Skeletal muscle satellite cell (primary cell): ENCODE measurements around the gene MYO18B.

Source experiments
- H3K27me3 ChIP-seq: 2 replicates; pipeline ENCODE4 v1.7.0; 2013; ENCODE audit warnings: low read length; ENCODE audit not compliant: control insufficient read depth, insufficient read depth
- H3K36me3 ChIP-seq: 2 replicates; pipeline ENCODE4 v1.7.0; 2013; ENCODE audit warnings: mild to moderate bottlenecking, control low read depth, low read length; ENCODE audit not compliant: insufficient read depth
- H3K4me1 ChIP-seq: 2 replicates; pipeline ENCODE4 v1.7.0; 2013; ENCODE audit warnings: low read length; ENCODE audit not compliant: control insufficient read depth, insufficient read depth
- H3K4me2 ChIP-seq: 2 replicates; pipeline ENCODE4 v1.7.0; 2013; ENCODE audit warnings: mild to moderate bottlenecking, low read length
- H3K4me3 ChIP-seq: 2 replicates; pipeline ENCODE4 v1.7.0; 2013; ENCODE audit warnings: low read length
- H3K9ac ChIP-seq: 2 replicates; pipeline ENCODE4 v1.7.0; 2013; ENCODE audit warnings: mild to moderate bottlenecking, low read depth, low read length, moderate library complexity
- H3K9me3 ChIP-seq: replicated peaks from 2 replicates; pipeline ENCODE4 v1.7.0; 2013; ENCODE audit warnings: mild to moderate bottlenecking, control low read depth, low read length

The MYO18B gene

GRCh38 chr22:25990940-25991339, 249.0 kb downstream of the MYO18B start:
- H3K4me1 ChIP-seq: peaks cover 7% of the 10 kb centered on the region
- no peak overlapping the region for H3K4me2 ChIP-seq
- H3K36me3 ChIP-seq: peaks cover 12% of the 10 kb centered on the region
- H3K9me3 ChIP-seq: no peaks in the 10 kb centered on the region
- H3K4me3 ChIP-seq: no peak overlapping the region
- H3K27me3 ChIP-seq: no peaks in the 10 kb centered on the region
- no peak overlapping the region for H3K9ac ChIP-seq

GRCh38 chr22:25992331-25992730, 250.3 kb downstream of the MYO18B start:
- peaks cover 14% of the 10 kb centered on the region for H3K36me3 ChIP-seq
- H3K4me2 ChIP-seq: no peak overlapping the region
- no peak overlapping the region for H3K4me3 ChIP-seq
- H3K27me3 ChIP-seq: no peaks in the 10 kb centered on the region
- H3K4me1 ChIP-seq: peaks cover 7% of the 10 kb centered on the region
- H3K9ac ChIP-seq: no peak overlapping the region
- no peaks in the 10 kb centered on the region for H3K9me3 ChIP-seq

- Histone ChIP-seq H3K27me3 (no peaks in the 10 kb centered on the region), H3K4me3 (no peak overlapping the region), H3K4me1 (no peaks in the 10 kb centered on the region), H3K36me3 (peaks cover 22% of the 10 kb centered on the region), H3K9ac (no peak overlapping the region), H3K9me3 (no peaks in the 10 kb centered on the region), H3K4me2 (no peak overlapping the region)
Observed at GRCh38 chr22:25996669-25997068, 254.7 kb downstream of the MYO18B start.

GRCh38 chr22:25997886-25998775, 256.1 kb downstream of the MYO18B start:
- Histone ChIP-seq H3K9ac (no peak overlapping the region), H3K4me2 (no peak overlapping the region), H3K4me1 (no peaks in the 10 kb centered on the region), H3K36me3 (peaks cover 33% of the 10 kb centered on the region), H3K4me3 (no peak overlapping the region), H3K9me3 (no peaks in the 10 kb centered on the region), H3K27me3 (no peaks in the 10 kb centered on the region)

- Histone ChIP-seq H3K36me3 (peaks cover 54% of the 10 kb centered on the region), H3K9ac (no peak overlapping the region), H3K4me3 (no peak overlapping the region), H3K4me1 (no peaks in the 10 kb centered on the region), H3K4me2 (no peak overlapping the region), H3K9me3 (no peaks in the 10 kb centered on the region), H3K27me3 (no peaks in the 10 kb centered on the region)
Observed at GRCh38 chr22:26002456-26002855, 260.5 kb downstream of the MYO18B start.

- H3K9ac ChIP-seq: no peak overlapping the region
- H3K4me1 ChIP-seq: no peaks in the 10 kb centered on the region
- no peak overlapping the region for H3K4me3 ChIP-seq
- H3K4me2 ChIP-seq: no peak overlapping the region
- H3K36me3 ChIP-seq: peaks cover 61% of the 10 kb centered on the region
- no peaks in the 10 kb centered on the region for H3K9me3 ChIP-seq
- no peaks in the 10 kb centered on the region for H3K27me3 ChIP-seq
Observed at GRCh38 chr22:26004477-26004876, 262.5 kb downstream of the MYO18B start.

GRCh38 chr22:26008587-26008986, 266.6 kb downstream of the MYO18B start:
- Histone ChIP-seq H3K4me3 (no peak overlapping the region), H3K9me3 (no peaks in the 10 kb centered on the region), H3K4me2 (no peak overlapping the region), H3K27me3 (no peaks in the 10 kb centered on the region), H3K9ac (no peak overlapping the region), H3K36me3 (peaks cover 48% of the 10 kb centered on the region), H3K4me1 (no peaks in the 10 kb centered on the region)

- Histone ChIP-seq H3K9ac (no peak overlapping the region), H3K36me3 (peaks cover 16% of the 10 kb centered on the region), H3K4me2 (no peak overlapping the region), H3K4me3 (no peak overlapping the region), H3K9me3 (no peaks in the 10 kb centered on the region), H3K27me3 (no peaks in the 10 kb centered on the region), H3K4me1 (peaks cover 11% of the 10 kb centered on the region)
Observed at GRCh38 chr22:26016916-26017315, 274.9 kb downstream of the MYO18B start.

- H3K4me2 ChIP-seq: no peak overlapping the region
- no peaks in the 10 kb centered on the region for H3K27me3 ChIP-seq
- no peaks in the 10 kb centered on the region for H3K9me3 ChIP-seq
- peaks cover 11% of the 10 kb centered on the region for H3K4me1 ChIP-seq
- no peak overlapping the region for H3K4me3 ChIP-seq
- no peak overlapping the region for H3K9ac ChIP-seq
- H3K36me3 ChIP-seq: peaks cover 19% of the 10 kb centered on the region
Observed at GRCh38 chr22:26017932-26018331, 275.9 kb downstream of the MYO18B start.

- H3K4me2 ChIP-seq: no peak overlapping the region
- H3K4me3 ChIP-seq: no peak overlapping the region
- peaks cover 32% of the 10 kb centered on the region for H3K36me3 ChIP-seq
- H3K9me3 ChIP-seq: no peaks in the 10 kb centered on the region
- H3K4me1 ChIP-seq: peaks cover 11% of the 10 kb centered on the region
- H3K27me3 ChIP-seq: no peaks in the 10 kb centered on the region
- H3K9ac ChIP-seq: no peak overlapping the region
Observed at GRCh38 chr22:26019596-26019995, 277.6 kb downstream of the MYO18B start.

GRCh38 chr22:26021516-26021915, 279.5 kb downstream of the MYO18B start:
- Histone ChIP-seq H3K4me1 (peaks cover 11% of the 10 kb centered on the region), H3K9me3 (no peaks in the 10 kb centered on the region), H3K9ac (no peak overlapping the region), H3K4me3 (no peak overlapping the region), H3K27me3 (no peaks in the 10 kb centered on the region), H3K4me2 (no peak overlapping the region), H3K36me3 (peaks cover 35% of the 10 kb centered on the region)
